WTC11 (cell line): ENCODE results near the gene MBP. TPM values are rescaled to one million over a fixed set of nuclear protein-coding genes. Genes with fewer than 3 reads are reported as not detected.
A peak's percentile ranks its signal among the peaks of the same experiment; 100 is the strongest.

Experiments used
- ATAC-seq: fragments of 200-7000 bp; cut with Tn5 transposase; 2 replicates; pipeline ENCODE4 v1.10.0; 2021; ENCODE audit warnings: mild to moderate bottlenecking, moderate library complexity
- CTCF ChIA-PET: fragments of 300-600 bp; sonication (Branson Sonifier 250); formaldehyde crosslinking; loops from one replicate; lab custom pipeline; 2021; ENCODE audit warnings: antibody characterized with exemption; lab: Charles Lee
- POLR2A ChIA-PET: fragments of 350-600 bp; sonication (Branson Sonifier 250); formaldehyde crosslinking; loops from one replicate; lab custom pipeline; 2021; ENCODE audit warnings: antibody characterized with exemption; lab: Charles Lee
- DNase-seq: peaks from one replicate; pipeline ENCODE4 v3.0.0; 2021; ENCODE audit warnings: low spot score
- H3K27ac Mint-ChIP-seq: 2 replicates; pipeline ENCODE4 v1.8.0; 2021; ENCODE audit warnings: mixed read lengths
- H3K27me3 Mint-ChIP-seq: 2 replicates; pipeline ENCODE4 v1.8.0; 2021; ENCODE audit warnings: low read depth, mild to moderate bottlenecking, moderate library complexity, mixed read lengths
- H3K36me3 Mint-ChIP-seq: 2 replicates; pipeline ENCODE4 v1.8.0; 2021; ENCODE audit warnings: mixed read lengths
- H3K4me1 Mint-ChIP-seq: 2 replicates; pipeline ENCODE4 v1.8.0; 2022; ENCODE audit warnings: mixed read lengths
- H3K4me3 Mint-ChIP-seq: 2 replicates; pipeline ENCODE4 v1.8.0; 2021; ENCODE audit warnings: mild to moderate bottlenecking, moderate library complexity, mixed read lengths
- H3K9me3 Mint-ChIP-seq: 2 replicates; pipeline ENCODE4 v1.8.0; 2021; ENCODE audit warnings: mixed read lengths
- ATF1 ChIP-seq: sonication (generic); formaldehyde crosslinking; IDR thresholded peaks from 2 replicates; pipeline ENCODE4 v1.8.1; 2023; ENCODE audit warnings: mild to moderate bottlenecking, moderate library complexity, missing genetic modification reagents
- ATF6 ChIP-seq: sonication (generic); formaldehyde crosslinking; IDR thresholded peaks from 2 replicates; pipeline ENCODE4 v1.8.1; 2023; ENCODE audit warnings: mild to moderate bottlenecking, missing genetic modification reagents
- ESRRA ChIP-seq: sonication (generic); formaldehyde crosslinking; IDR thresholded peaks from 2 replicates; pipeline ENCODE4 v1.8.1; 2022; ENCODE audit warnings: mild to moderate bottlenecking, missing genetic modification reagents, borderline replicate concordance
- FOXK1 ChIP-seq: sonication (generic); formaldehyde crosslinking; IDR thresholded peaks from 2 replicates; pipeline ENCODE4 v1.8.0; 2022; ENCODE audit warnings: mild to moderate bottlenecking, moderate library complexity, missing genetic modification reagents
- GABPB1 ChIP-seq: sonication (generic); formaldehyde crosslinking; IDR thresholded peaks from 2 replicates; pipeline ENCODE4 v1.8.1; 2023; ENCODE audit warnings: mild to moderate bottlenecking, missing genetic modification reagents
- GRHL2 ChIP-seq: fragments of 250-450 bp; sonication (Bioruptor Pico); IDR thresholded peaks from 2 replicates; pipeline ENCODE4 v1.8.0; 2022; ENCODE audit warnings: mild to moderate bottlenecking, moderate library complexity; ENCODE audit not compliant: insufficient replicate concordance, severe bottlenecking
- HMGA2 ChIP-seq: fragments of 250-450 bp; sonication (Bioruptor Pico); IDR thresholded peaks from 2 replicates; pipeline ENCODE4 v1.4.0; 2021; ENCODE audit warnings: mild to moderate bottlenecking, moderate library complexity
- JUN ChIP-seq: sonication (generic); formaldehyde crosslinking; IDR thresholded peaks from 2 replicates; pipeline ENCODE4 v1.8.0; 2023; ENCODE audit warnings: mild to moderate bottlenecking, missing genetic modification reagents
- MAX ChIP-seq: sonication (generic); formaldehyde crosslinking; IDR thresholded peaks from 2 replicates; pipeline ENCODE4 v1.8.0; 2022; ENCODE audit warnings: mild to moderate bottlenecking, missing genetic modification reagents
- NR3C1 ChIP-seq: sonication (generic); formaldehyde crosslinking; conservative IDR thresholded peaks from 2 replicates; pipeline ENCODE4 v1.8.1; 2023; ENCODE audit warnings: low read depth, mild to moderate bottlenecking, missing genetic modification reagents
- PRRX2 ChIP-seq: fragments of 250-450 bp; sonication (Bioruptor Pico); IDR thresholded peaks from 2 replicates; pipeline ENCODE4 v1.8.0; 2021; ENCODE audit warnings: mild to moderate bottlenecking
- SMAD4 ChIP-seq: sonication (generic); formaldehyde crosslinking; IDR thresholded peaks from 2 replicates; pipeline ENCODE4 v1.8.0; 2022; ENCODE audit warnings: mild to moderate bottlenecking, missing genetic modification reagents
- SP1 ChIP-seq: sonication (generic); formaldehyde crosslinking; conservative IDR thresholded peaks from 2 replicates; pipeline ENCODE4 v1.8.1; 2022; ENCODE audit warnings: missing genetic modification reagents
- TEAD4 ChIP-seq: sonication (generic); formaldehyde crosslinking; IDR thresholded peaks from 2 replicates; pipeline ENCODE4 v1.8.0; 2022; ENCODE audit warnings: mild to moderate bottlenecking, missing genetic modification reagents
- ZNF138 ChIP-seq: sonication (generic); formaldehyde crosslinking; conservative IDR thresholded peaks from 2 replicates; pipeline ENCODE4 v1.8.1; 2022; ENCODE audit warnings: mild to moderate bottlenecking, moderate library complexity, missing genetic modification reagents
- ZNF317 ChIP-seq: sonication (generic); formaldehyde crosslinking; IDR thresholded peaks from 2 replicates; pipeline ENCODE4 v1.8.1; 2023; ENCODE audit warnings: low read depth, mild to moderate bottlenecking, moderate library complexity, missing genetic modification reagents, borderline replicate concordance
- ZNF416 ChIP-seq: fragments of 250-450 bp; sonication (Bioruptor Pico); IDR thresholded peaks from 2 replicates; pipeline ENCODE4 v1.9.0; 2021; ENCODE audit warnings: mild to moderate bottlenecking, inconsistent platforms
- ZNF532 ChIP-seq: fragments of 250-450 bp; sonication (Bioruptor Pico); IDR thresholded peaks from 2 replicates; pipeline ENCODE4 v1.9.0; 2021; ENCODE audit warnings: mild to moderate bottlenecking, borderline replicate concordance
- total RNA-seq: library from RNA; stranded (reverse); gene quantifications from 3 replicates; pipeline ENCODE4 v1.2.3, GENCODE V29; 2021
- TF ChIP-seq, protein P1 (sequence below): sonication (generic); formaldehyde crosslinking; IDR thresholded peaks from 2 replicates; pipeline ENCODE4 v1.8.1; 2023; ENCODE audit warnings: mild to moderate bottlenecking, missing genetic modification reagents, moderate library complexity
- TF ChIP-seq, protein P2 (sequence below): sonication (generic); formaldehyde crosslinking; IDR thresholded peaks from 2 replicates; pipeline ENCODE4 v1.8.0; 2022; ENCODE audit warnings: mild to moderate bottlenecking, missing genetic modification reagents
- TF ChIP-seq, protein P3 (sequence below): fragments of 200-600 bp; IDR thresholded peaks from 2 replicates; pipeline ENCODE4 v1.8.0; 2022; ENCODE audit warnings: antibody characterized with exemption

Gene MBP
- total RNA-seq, 1 experiment from 2014 or later: 19.6 TPM

- H3K27ac Mint-ChIP-seq: no peak overlapping the region
- ATAC-seq (no peak), DNase-seq (no peak)
- POLR2A ChIA-PET: no interaction called here
- H3K4me3 Mint-ChIP-seq: peak overlapping the region; percentile 26; the same call in 1 of the 2 replicates
- no peaks in the 10 kb centered on the region; the same call in 1 of the 2 replicates for H3K27me3 Mint-ChIP-seq
- TF ChIP-seq ESRRA (CRISPR knock-in tag) (no peak), JUN (no peak), ZNF416 (no peak), ATF6 (CRISPR knock-in tag) (no peak), NR3C1 (no peak), PRRX2 (CRISPR knock-in tag) (no peak)
- TF ChIP-seq, all 79 proteins: peak for 0
- Mint-ChIP-seq H3K4me1 (peaks cover 69% of the 10 kb centered on the region), H3K36me3 (peaks cover 13% of the 10 kb centered on the region), H3K9me3 (peaks cover 7% of the 10 kb centered on the region)
- CTCF ChIA-PET: no interaction called here
These were observed 28.8 kb upstream of the MBP start for GRCh38 chr18:77161383-77161782.

GRCh38 chr18:77160515-77160914, 27.9 kb upstream of the MBP start:
- ATAC-seq: peak; percentile 84

DNA sequence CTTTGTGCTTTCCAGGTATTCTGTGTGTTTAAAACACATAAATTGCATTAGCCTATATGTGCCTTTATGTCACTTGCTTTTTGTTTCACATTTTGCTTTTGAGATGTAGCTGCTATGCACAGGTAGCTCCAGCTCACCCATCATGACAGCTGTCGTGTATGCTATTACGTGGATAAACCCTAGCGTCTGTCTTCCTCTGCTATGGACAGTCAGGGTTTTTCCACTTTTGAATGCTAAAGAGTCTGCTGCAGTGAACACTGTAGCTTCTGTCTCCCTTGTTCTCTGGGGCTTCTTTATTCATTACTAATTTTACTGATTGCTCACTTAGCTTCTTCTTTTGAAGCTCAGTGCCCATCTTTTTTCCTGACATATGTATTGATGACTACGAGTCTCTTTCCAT, 24.7 kb upstream of the MBP start:
- TF ChIP-seq FOXK1 (CRISPR knock-in tag): no peak
- no peak for TF ChIP-seq GRHL2
- TF ChIP-seq, protein P1, sequence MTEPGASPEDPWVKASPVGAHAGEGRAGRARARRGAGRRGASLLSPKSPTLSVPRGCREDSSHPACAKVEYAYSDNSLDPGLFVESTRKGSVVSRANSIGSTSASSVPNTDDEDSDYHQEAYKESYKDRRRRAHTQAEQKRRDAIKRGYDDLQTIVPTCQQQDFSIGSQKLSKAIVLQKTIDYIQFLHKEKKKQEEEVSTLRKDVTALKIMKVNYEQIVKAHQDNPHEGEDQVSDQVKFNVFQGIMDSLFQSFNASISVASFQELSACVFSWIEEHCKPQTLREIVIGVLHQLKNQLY (CRISPR knock-in tag): no peak
- TF ChIP-seq TEAD4 (CRISPR knock-in tag): no peak
- TF ChIP-seq SMAD4: no peak
- TF ChIP-seq ESRRA (CRISPR knock-in tag): no peak
- no peak for TF ChIP-seq MAX (CRISPR knock-in tag)
- no peak for TF ChIP-seq ZNF532 (CRISPR knock-in tag)
- TF ChIP-seq PRRX2 (CRISPR knock-in tag): no peak
- TF ChIP-seq SP1 (CRISPR knock-in tag): no peak
- TF ChIP-seq, protein P2, sequence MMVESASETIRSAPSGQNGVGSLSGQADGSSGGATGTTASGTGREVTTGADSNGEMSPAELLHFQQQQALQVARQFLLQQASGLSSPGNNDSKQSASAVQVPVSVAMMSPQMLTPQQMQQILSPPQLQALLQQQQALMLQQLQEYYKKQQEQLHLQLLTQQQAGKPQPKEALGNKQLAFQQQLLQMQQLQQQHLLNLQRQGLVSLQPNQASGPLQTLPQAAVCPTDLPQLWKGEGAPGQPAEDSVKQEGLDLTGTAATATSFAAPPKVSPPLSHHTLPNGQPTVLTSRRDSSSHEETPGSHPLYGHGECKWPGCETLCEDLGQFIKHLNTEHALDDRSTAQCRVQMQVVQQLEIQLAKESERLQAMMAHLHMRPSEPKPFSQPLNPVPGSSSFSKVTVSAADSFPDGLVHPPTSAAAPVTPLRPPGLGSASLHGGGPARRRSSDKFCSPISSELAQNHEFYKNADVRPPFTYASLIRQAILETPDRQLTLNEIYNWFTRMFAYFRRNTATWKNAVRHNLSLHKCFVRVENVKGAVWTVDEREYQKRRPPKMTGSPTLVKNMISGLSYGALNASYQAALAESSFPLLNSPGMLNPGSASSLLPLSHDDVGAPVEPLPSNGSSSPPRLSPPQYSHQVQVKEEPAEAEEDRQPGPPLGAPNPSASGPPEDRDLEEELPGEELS (CRISPR knock-in tag): no peak
- no peak for TF ChIP-seq ZNF416
- TF ChIP-seq ATF1 (CRISPR knock-in tag): no peak
- ATAC-seq: no peak
- Mint-ChIP-seq H3K27ac (no peak overlapping the region), H3K4me1 (peaks cover 44% of the 10 kb centered on the region), H3K27me3 (no peaks in the 10 kb centered on the region), H3K36me3 (peaks cover 20% of the 10 kb centered on the region), H3K4me3 (no peak overlapping the region), H3K9me3 (peaks cover 28% of the 10 kb centered on the region)
- no peak for DNase-seq
- CTCF ChIA-PET: interaction anchor here (1.0 to 1.6 kb wide), 2 partner anchors 55 to 494 kb away, joined by 3 to 4 read pairs; no protein-coding TSS in a partner anchor
- POLR2A ChIA-PET: no interaction called here

More at GRCh38 chr18:77160515-77160914, 27.9 kb upstream of the MBP start:
- H3K4me1 Mint-ChIP-seq: peaks cover 60% of the 10 kb centered on the region
- ChIA-PET CTCF (no interaction called here), POLR2A (no interaction called here)
- H3K36me3 Mint-ChIP-seq: peaks cover 13% of the 10 kb centered on the region
- TF ChIP-seq ZNF317: peak; percentile 87
- TF ChIP-seq HMGA2 (CRISPR knock-in tag): no peak
- TF ChIP-seq, protein P1 (CRISPR knock-in tag): no peak
- TF ChIP-seq, protein P3, sequence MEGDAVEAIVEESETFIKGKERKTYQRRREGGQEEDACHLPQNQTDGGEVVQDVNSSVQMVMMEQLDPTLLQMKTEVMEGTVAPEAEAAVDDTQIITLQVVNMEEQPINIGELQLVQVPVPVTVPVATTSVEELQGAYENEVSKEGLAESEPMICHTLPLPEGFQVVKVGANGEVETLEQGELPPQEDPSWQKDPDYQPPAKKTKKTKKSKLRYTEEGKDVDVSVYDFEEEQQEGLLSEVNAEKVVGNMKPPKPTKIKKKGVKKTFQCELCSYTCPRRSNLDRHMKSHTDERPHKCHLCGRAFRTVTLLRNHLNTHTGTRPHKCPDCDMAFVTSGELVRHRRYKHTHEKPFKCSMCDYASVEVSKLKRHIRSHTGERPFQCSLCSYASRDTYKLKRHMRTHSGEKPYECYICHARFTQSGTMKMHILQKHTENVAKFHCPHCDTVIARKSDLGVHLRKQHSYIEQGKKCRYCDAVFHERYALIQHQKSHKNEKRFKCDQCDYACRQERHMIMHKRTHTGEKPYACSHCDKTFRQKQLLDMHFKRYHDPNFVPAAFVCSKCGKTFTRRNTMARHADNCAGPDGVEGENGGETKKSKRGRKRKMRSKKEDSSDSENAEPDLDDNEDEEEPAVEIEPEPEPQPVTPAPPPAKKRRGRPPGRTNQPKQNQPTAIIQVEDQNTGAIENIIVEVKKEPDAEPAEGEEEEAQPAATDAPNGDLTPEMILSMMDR: no peak
- no peak for TF ChIP-seq GABPB1 (CRISPR knock-in tag)
- TF ChIP-seq ZNF138 (CRISPR knock-in tag): no peak
- peak overlapping the region; percentile 78 for H3K27ac Mint-ChIP-seq
- H3K27me3 Mint-ChIP-seq: no peaks in the 10 kb centered on the region; the same call in 1 of the 2 replicates
- peak overlapping the region; percentile 45 for H3K4me3 Mint-ChIP-seq
- no peak for DNase-seq
- peaks cover 7% of the 10 kb centered on the region for H3K9me3 Mint-ChIP-seq
